ENCODE measurements around the gene CD300C.
"Not testable (repeated sequence)": the region's sequence is repeated elsewhere in the genome, so short reads cannot be mapped to it uniquely, and the experiment has no call there.

CD300C gene

DNA sequence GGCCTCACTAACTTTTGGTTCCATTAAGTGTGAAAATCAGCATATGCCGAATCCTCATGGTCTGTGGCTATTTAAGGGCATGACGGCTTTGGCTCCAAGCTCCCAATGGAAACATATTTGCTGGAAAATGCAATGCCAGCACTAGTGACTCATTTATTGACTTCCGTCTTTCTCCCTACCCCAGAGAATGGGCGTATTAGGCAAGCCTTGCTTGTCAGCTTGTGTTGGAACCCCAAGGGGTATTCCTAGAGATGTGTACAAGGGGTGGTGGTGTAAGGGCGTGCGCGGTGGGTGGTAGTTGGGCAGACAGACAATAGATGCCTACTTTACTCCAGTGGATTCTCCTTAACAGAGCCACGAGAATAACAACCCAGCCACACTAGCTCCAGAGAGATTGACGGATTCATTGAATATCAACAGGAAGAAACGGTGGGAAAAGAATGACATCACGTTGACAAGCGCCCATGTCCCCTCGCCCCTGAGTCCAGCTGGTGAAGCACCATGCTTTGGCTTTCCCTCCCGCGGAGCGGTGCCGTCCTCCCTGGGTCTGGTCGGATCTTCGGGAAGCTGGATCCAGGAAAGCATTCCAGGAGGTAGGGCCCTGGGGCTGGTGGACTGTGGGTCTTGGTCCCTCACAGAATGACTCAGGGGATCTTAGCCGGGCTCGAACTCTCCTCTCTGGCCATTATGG lies 25.0 kb downstream of the CD300C start:
- Mint-ChIP-seq H3K27me3 (ENCODE audit: low read depth) (no peaks in the 10 kb centered on the region), H3K9me3 (peaks cover 17% of the 10 kb centered on the region), H3K36me3 (ENCODE audit: low read depth) (no peaks in the 10 kb centered on the region), H3K4me1 (ENCODE audit: low read depth) (peaks cover 10% of the 10 kb centered on the region), H3K4me3 (no peak overlapping the region), H3K27ac (no peak overlapping the region)
- no peak for DNase-seq (ENCODE audit: low spot score)

DNA sequence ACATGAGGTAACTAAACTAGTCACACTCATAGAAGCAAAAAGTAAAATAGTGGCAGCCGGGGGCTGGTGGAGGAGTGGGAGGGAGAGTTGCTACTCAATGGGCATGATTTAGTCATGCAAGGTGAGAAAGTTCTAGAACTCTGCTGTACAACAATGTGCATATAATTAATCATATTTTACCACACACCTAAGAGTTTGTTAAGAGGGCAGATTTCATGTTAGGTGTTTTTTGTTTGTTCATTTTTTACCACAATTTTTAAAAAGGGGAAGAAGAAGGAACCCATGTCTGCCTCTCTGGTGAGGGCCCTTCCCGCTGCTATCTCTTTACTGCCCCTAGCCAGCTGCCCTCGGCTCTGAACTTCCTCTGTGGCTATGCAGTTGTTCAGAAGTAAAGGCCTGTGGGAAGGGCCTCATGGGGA lies 25.9 kb downstream of the CD300C start:
- no peak overlapping the region for H3K4me3 Mint-ChIP-seq
- H3K36me3 Mint-ChIP-seq (ENCODE audit: low read depth), result no peaks in the 10 kb centered on the region
- peak; percentile 30 for DNase-seq (ENCODE audit: low spot score)
- peaks cover 17% of the 10 kb centered on the region for H3K9me3 Mint-ChIP-seq
- H3K27ac Mint-ChIP-seq, result no peak overlapping the region
- H3K4me1 Mint-ChIP-seq (ENCODE audit: low read depth), result peaks cover 10% of the 10 kb centered on the region
- no peaks in the 10 kb centered on the region for H3K27me3 Mint-ChIP-seq (ENCODE audit: low read depth)

DNA sequence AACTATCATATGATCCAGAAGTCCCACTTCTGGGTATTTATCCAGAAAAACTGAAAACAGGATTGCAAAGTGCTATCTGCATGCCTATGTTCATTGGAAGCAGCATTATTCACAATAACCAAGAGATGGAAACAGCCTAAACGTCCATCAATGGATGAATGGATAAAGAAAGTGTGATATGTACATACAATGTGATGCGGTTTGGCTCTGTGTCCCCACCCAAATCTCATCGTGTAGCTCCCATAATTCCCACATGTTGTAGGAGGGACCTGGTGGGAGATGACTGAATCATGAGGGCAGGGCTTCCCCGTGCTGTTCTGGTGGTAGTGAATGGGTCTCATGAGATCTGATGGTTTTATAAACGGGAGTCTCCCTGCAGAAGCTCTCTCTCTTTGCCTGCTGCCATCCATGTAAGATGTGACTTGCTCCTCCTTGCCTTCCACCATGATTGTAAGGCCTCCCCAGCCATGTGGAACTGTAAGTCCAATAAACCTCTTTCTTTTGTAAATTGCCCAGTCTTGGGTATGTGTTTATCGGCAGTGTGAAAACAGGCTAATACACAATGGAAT lies 27.4 kb downstream of the CD300C start:
- Mint-ChIP-seq H3K9me3 (peaks cover 29% of the 10 kb centered on the region), H3K4me1 (ENCODE audit: low read depth) (peaks cover 21% of the 10 kb centered on the region), H3K36me3 (ENCODE audit: low read depth) (peaks cover 11% of the 10 kb centered on the region)
- H3K27me3 Mint-ChIP-seq (ENCODE audit: low read depth); DNase-seq (ENCODE audit: low spot score); H3K27ac Mint-ChIP-seq; H3K4me3 Mint-ChIP-seq: not testable (repeated sequence)

DNA sequence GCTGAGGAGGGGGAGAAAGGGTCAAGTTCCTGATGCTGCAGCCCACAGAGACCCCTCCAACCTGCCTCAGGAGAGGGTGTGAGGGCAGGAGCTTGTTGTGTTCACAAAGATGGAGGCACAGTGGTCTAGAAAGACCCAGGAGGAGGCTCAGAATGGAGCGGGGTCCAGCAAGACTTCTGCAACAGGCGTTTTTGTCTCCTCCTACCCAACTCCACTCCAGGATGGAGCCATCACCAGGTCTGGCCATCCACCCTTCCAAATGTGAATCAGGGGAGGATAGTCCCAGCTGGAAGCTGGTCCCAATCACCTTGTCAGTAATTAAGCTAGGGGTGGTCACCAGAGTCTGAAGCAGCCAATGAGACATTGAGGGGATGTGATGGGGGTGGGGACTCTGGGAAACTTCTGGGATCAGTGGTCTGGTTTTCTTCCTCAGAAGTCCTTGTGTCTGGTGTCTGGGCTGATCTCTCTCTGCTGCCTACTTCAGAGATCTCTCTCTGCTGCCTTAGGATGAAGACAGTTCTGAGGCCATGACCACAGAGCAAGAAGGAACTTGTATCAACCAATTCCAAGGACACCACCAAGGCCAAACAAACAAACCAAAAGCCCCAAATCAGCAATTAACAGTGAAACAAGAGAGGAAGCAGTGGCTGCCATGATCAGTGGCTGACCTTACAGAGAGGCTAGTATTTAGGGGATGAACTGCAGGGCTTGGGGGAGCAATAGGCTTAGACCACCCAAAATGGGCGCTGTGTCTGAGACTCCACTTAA lies 29.2 kb downstream of the CD300C start:
- Mint-ChIP-seq H3K4me1 (ENCODE audit: low read depth) (peaks cover 20% of the 10 kb centered on the region), H3K4me3 (no peak overlapping the region), H3K36me3 (ENCODE audit: low read depth) (peaks cover 11% of the 10 kb centered on the region), H3K27me3 (ENCODE audit: low read depth) (peaks cover 9% of the 10 kb centered on the region), H3K27ac (no peak overlapping the region), H3K9me3 (peaks cover 24% of the 10 kb centered on the region)
- DNase-seq (ENCODE audit: low spot score), result no peak

DNA sequence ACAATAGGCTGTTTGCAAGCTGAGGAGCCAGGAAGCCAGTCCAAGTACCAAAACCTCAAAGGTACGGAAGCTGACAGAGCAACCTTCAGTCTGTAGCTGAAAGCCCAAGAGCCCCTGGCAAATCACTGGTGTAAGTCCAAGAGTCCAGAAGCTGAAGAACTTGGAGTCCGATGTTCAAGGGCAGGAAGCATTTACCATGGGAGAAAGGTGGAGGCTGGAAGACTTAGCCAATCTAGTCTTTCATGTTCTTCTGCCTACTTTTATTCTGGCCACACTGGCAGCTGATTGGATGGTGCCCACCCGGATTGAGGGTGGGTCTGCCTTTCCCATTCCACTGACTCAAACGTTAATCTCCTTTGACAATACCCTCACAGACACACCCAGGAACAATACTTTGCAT lies 30.0 kb downstream of the CD300C start:
- Mint-ChIP-seq H3K36me3 (ENCODE audit: low read depth) (peaks cover 11% of the 10 kb centered on the region), H3K27ac (no peak overlapping the region), H3K9me3 (peaks cover 24% of the 10 kb centered on the region), H3K4me3 (no peak overlapping the region), H3K27me3 (ENCODE audit: low read depth) (peaks cover 9% of the 10 kb centered on the region), H3K4me1 (ENCODE audit: low read depth) (peaks cover 15% of the 10 kb centered on the region)
- no peak for DNase-seq (ENCODE audit: low spot score)

DNA sequence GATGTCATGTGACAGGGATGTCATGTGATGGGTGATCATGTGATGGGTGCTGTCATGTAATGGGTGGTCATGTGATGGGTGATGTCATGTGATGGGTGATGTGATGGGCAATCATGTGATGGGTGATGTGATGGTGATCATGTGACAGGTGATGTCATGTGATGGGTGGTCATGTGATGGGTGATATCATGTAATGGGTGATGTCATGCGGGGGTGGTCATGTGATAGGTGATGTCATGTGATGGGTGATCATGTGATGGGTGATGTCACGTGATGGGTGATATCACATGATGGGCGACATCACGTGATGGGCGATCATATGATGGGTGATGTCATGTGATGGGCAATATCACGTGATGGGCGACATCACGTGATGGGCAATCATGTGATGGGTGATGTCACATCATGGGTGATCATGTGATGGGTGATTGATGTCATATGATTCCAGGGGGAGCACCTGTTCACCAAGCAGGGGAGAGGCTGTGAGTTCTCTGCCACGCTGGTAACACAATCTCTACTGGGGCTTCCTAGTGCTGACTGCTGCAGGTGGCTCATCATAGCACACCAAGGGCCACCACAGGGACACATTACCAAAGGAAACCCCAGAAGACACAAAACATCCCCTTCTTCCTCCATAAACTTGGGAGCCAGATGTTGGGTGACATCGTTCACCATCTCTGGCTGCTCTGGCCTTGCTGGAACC lies 31.1 kb downstream of the CD300C start:
- no peak for DNase-seq (ENCODE audit: low spot score)
- H3K36me3 Mint-ChIP-seq (ENCODE audit: low read depth), result peaks cover 11% of the 10 kb centered on the region
- peaks cover 11% of the 10 kb centered on the region for H3K4me1 Mint-ChIP-seq (ENCODE audit: low read depth)
- peak overlapping the region; percentile 54 for H3K4me3 Mint-ChIP-seq
- H3K27ac Mint-ChIP-seq, result peak overlapping the region; percentile 96
- peaks cover 9% of the 10 kb centered on the region for H3K27me3 Mint-ChIP-seq (ENCODE audit: low read depth)
- H3K9me3 Mint-ChIP-seq, result peaks cover 24% of the 10 kb centered on the region

DNA sequence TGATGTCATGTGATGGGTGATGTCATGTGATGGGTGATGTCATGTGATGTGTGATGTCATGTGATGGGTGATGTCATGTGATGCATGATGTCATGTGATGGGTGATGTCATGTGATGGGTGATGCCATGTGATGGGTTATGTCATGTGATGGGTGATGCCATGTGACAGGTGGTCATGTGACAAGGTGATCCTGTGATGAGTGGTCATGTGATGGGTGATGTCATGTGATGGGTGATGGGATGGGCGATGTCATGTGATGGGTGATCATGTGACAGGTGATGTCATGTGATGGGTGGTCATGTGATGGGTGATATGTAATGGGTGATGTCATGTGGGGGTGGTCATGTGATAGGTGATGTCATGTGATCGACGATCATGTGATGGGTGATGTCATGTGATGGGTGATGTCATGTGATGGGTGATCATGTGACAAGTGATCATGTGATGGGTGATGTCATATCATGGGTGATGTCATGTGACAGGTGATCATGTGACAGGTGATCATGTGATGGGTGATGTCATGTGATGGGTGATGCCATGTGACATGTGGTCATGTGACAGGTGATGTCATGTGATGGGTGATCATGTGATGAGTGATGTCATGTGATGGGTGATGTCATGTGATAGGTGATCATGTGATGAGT lies 31.8 kb downstream of the CD300C start:
- Mint-ChIP-seq H3K36me3 (ENCODE audit: low read depth) (peaks cover 11% of the 10 kb centered on the region), H3K4me3 (peak overlapping the region; percentile 54), H3K9me3 (peaks cover 24% of the 10 kb centered on the region), H3K27ac (peak overlapping the region; percentile 96), H3K4me1 (ENCODE audit: low read depth) (peaks cover 11% of the 10 kb centered on the region), H3K27me3 (ENCODE audit: low read depth) (peaks cover 9% of the 10 kb centered on the region)
- DNase-seq (ENCODE audit: low spot score), result peak; percentile 67

GRCh38 chr17:74512624-74513091 lies 33.3 kb downstream of the CD300C start:
- DNase-seq (ENCODE audit: low spot score), result peak; percentile 77
- no peak overlapping the region for H3K4me3 Mint-ChIP-seq
- no peak overlapping the region for H3K27ac Mint-ChIP-seq
- peaks cover 11% of the 10 kb centered on the region for H3K36me3 Mint-ChIP-seq (ENCODE audit: low read depth)
- H3K27me3 Mint-ChIP-seq (ENCODE audit: low read depth), result peaks cover 11% of the 10 kb centered on the region
- peaks cover 12% of the 10 kb centered on the region for H3K9me3 Mint-ChIP-seq
- peaks cover 11% of the 10 kb centered on the region for H3K4me1 Mint-ChIP-seq (ENCODE audit: low read depth)

DNA sequence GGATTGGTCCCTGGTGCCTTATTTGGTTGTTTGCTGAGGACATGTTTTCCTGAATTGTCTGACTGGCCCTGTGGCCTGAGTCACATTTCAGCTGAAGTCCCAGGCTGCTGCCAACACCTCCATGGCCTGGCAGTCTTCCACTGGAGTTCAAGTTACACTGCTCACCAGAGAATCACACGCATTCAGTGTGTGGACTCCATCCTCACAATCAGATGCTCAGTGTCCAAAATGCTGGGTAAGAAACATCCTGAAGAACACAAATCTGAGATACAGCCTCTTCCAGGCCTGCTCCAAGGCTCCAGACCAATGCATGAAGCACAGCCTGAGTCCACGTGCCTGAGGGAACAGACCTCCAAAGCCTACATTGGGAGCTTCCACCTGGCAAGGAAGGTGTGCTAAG lies 33.9 kb downstream of the CD300C start:
- peaks cover 11% of the 10 kb centered on the region for H3K27me3 Mint-ChIP-seq (ENCODE audit: low read depth)
- peaks cover 12% of the 10 kb centered on the region for H3K9me3 Mint-ChIP-seq
- H3K4me1 Mint-ChIP-seq (ENCODE audit: low read depth), result peaks cover 11% of the 10 kb centered on the region
- peaks cover 11% of the 10 kb centered on the region for H3K36me3 Mint-ChIP-seq (ENCODE audit: low read depth)
- no peak overlapping the region for H3K27ac Mint-ChIP-seq
- no peak overlapping the region for H3K4me3 Mint-ChIP-seq
- no peak for DNase-seq (ENCODE audit: low spot score)

GRCh38 chr17:74508156-74508555 lies 37.8 kb downstream of the CD300C start:
- Mint-ChIP-seq H3K9me3 (no peaks in the 10 kb centered on the region), H3K4me1 (ENCODE audit: low read depth) (peaks cover 1% of the 10 kb centered on the region), H3K27ac (no peak overlapping the region), H3K27me3 (ENCODE audit: low read depth) (peaks cover 2% of the 10 kb centered on the region), H3K4me3 (no peak overlapping the region), H3K36me3 (ENCODE audit: low read depth) (no peaks in the 10 kb centered on the region)
- no peak for DNase-seq (ENCODE audit: low spot score)

GRCh38 chr17:74503949-74504348 lies 42.0 kb downstream of the CD300C start:
- H3K9me3 Mint-ChIP-seq; H3K36me3 Mint-ChIP-seq (ENCODE audit: low read depth); DNase-seq (ENCODE audit: low spot score); H3K27me3 Mint-ChIP-seq (ENCODE audit: low read depth); H3K27ac Mint-ChIP-seq; H3K4me1 Mint-ChIP-seq (ENCODE audit: low read depth); H3K4me3 Mint-ChIP-seq: not testable (repeated sequence)

DNA sequence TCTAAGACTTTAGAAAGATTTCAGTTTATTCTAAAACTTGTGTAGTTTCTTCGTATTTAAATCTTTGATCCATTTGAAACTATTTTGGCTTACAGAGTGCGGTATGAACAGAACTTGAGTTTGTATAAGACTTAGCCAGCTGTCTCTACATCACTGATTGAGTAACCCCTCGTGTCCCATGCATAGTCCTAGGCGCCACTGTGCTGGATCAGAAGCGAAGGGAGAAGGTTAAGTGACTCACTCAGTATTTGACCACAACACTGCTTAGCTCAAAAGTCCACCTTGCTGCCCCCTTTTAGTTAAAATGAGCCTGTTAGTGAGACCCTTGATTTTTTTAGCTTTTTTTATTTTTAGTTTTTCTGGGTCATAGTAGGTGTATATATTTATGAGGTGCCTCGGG lies 43.1 kb downstream of the CD300C start:
- Mint-ChIP-seq H3K4me1 (ENCODE audit: low read depth) (no peaks in the 10 kb centered on the region), H3K27me3 (ENCODE audit: low read depth) (peaks cover 4% of the 10 kb centered on the region), H3K4me3 (no peak overlapping the region), H3K9me3 (no peaks in the 10 kb centered on the region), H3K36me3 (ENCODE audit: low read depth) (no peaks in the 10 kb centered on the region), H3K27ac (no peak overlapping the region)
- no peak for DNase-seq (ENCODE audit: low spot score)

DNA sequence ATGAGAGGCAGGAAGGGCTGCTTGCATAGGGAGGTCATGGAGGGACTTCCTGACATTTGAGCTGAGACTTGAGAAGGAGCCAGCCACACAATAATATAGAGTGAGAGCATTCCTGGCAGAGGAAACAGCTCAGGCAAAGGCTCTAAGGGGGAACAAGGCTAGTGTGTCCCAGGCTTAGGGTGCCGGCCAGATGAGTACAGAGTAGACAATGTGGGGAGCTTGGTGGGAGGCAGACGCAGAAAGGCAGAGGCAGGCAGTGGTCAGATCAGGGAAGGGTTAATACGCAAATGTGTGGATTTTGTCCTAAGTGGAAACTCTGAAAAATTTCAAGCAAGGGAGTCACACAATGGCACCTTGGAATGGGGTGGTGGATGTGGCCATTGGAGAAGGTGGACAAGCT lies 45.9 kb downstream of the CD300C start:
- no peak overlapping the region for H3K4me3 Mint-ChIP-seq
- no peaks in the 10 kb centered on the region for H3K4me1 Mint-ChIP-seq (ENCODE audit: low read depth)
- peaks cover 5% of the 10 kb centered on the region for H3K27me3 Mint-ChIP-seq (ENCODE audit: low read depth)
- no peaks in the 10 kb centered on the region for H3K36me3 Mint-ChIP-seq (ENCODE audit: low read depth)
- no peak for DNase-seq (ENCODE audit: low spot score)
- no peak overlapping the region for H3K27ac Mint-ChIP-seq
- no peaks in the 10 kb centered on the region for H3K9me3 Mint-ChIP-seq

Measured in T-helper 2 cell treated with Interferon-gamma antibody and Interleukin-4, amounts not matched to agents 5 μg/mL and 100 μg/mL, for 36 hours (primary cell).